B cell (primary cell): ENCODE data around the gene ICA1. TPM values are rescaled to one million over a fixed set of nuclear protein-coding genes. Genes with fewer than 3 reads are reported as not detected.
"Not testable (repeated sequence)": the region's sequence is repeated elsewhere in the genome, so short reads cannot be mapped to it uniquely, and the experiment has no call there.

ENCODE experiments used
- ATAC-seq: fragments of 200-7000 bp; cut with Tn5 transposase; one replicate; pipeline ENCODE4 v1.10.0; 2021; ENCODE audit warnings: low read depth, mild to moderate bottlenecking, moderate number of reproducible peaks, moderate library complexity
- CTCF ChIA-PET: fragments of 350-600 bp; sonication (Branson Sonifier 250); formaldehyde crosslinking; loops from one replicate; lab custom pipeline; 2021; ENCODE audit warnings: antibody characterized with exemption, inconsistent platforms; lab: Charles Lee
- POLR2A ChIA-PET: fragments of 350-600 bp; sonication (Branson Sonifier 250); formaldehyde crosslinking; loops from one replicate; lab custom pipeline; 2021; ENCODE audit warnings: antibody characterized with exemption; lab: Charles Lee
- DNase-seq: peaks from one replicate; pipeline ENCODE4 v3.0.0; 2013
- H2AFZ ChIP-seq: 2 replicates; pipeline ENCODE4 v1.6.1; 2012; ENCODE audit warnings: mild to moderate bottlenecking, low read depth, low read length; ENCODE audit not compliant: insufficient read depth, poor library complexity, severe bottlenecking
- H3K27ac ChIP-seq, 2 donors: 1 replicate in 1 of 2; 2 replicates in 1 of 2; pipeline ENCODE4 v1.5.1; 2012 to 2013; ENCODE audit warnings: low read length in 2 of 2, mild to moderate bottlenecking in 2 of 2, moderate library complexity in 1 of 2
- H3K27me3 ChIP-seq, 4 experiments: fragments of 200-600 bp in 1 of 4; sonication (generic) in 1 of 4; replicated peaks in 1 of 4; 1 replicate in 2 of 4; 2 replicates in 2 of 4; pipeline versions ENCODE4 v1.6.1 to v1.7.0; 2013 to 2016; ENCODE audit warnings: low read length in 3 of 4, mild to moderate bottlenecking in 2 of 4, mixed read lengths in 1 of 4, moderate library complexity in 1 of 4; ENCODE audit not compliant: insufficient read depth in 4 of 4, control insufficient read depth in 3 of 4; ENCODE audit errors: control extremely low read depth in 1 of 4
- H3K36me3 ChIP-seq, 2 experiments: replicated peaks in 1 of 2; 1 replicate in 1 of 2; 2 replicates in 1 of 2; pipeline versions ENCODE4 v1.6.1 to v1.7.1; 2013; ENCODE audit warnings: low read length in 1 of 2; ENCODE audit not compliant: insufficient read depth in 2 of 2, control insufficient read depth in 1 of 2; ENCODE audit errors: control extremely low read depth in 1 of 2, extremely low read depth in 1 of 2
- H3K4me1 ChIP-seq, 2 donors: fragments of 200-600 bp in 1 of 2; sonication (generic) in 1 of 2; 1 replicate in 1 of 2; 2 replicates in 1 of 2; pipeline versions ENCODE4 v1.5.1 to v1.6.1; 2013 to 2017; ENCODE audit warnings: low read length in 2 of 2; ENCODE audit not compliant: control insufficient read depth in 2 of 2, insufficient read depth in 2 of 2
- H3K4me2 ChIP-seq: replicated peaks from 2 replicates; pipeline ENCODE3; 2012; ENCODE audit warnings: mild to moderate bottlenecking, low read depth, low read length; ENCODE audit not compliant: poor library complexity, severe bottlenecking
- H3K4me3 ChIP-seq, 5 experiments: fragments of 200-600 bp in 1 of 5; sonication (generic) in 1 of 5; 1 replicate in 3 of 5; 2 replicates in 2 of 5; pipeline versions ENCODE4 v1.5.1 to v1.7.0; 2011 to 2016; ENCODE audit warnings: low read length in 4 of 5, mild to moderate bottlenecking in 4 of 5, low read depth in 2 of 5, control low read depth in 1 of 5, moderate library complexity in 1 of 5; ENCODE audit not compliant: insufficient read depth in 1 of 5; ENCODE audit errors: control extremely low read depth in 1 of 5, extremely low read depth in 1 of 5
- H3K79me2 ChIP-seq: fragments of 200-600 bp; sonication (generic); one replicate; pipeline ENCODE4 v1.6.0; 2016; ENCODE audit warnings: low read length; ENCODE audit not compliant: control insufficient read depth, insufficient read depth
- H3K9ac ChIP-seq: fragments of 200-600 bp; sonication (generic); 2 replicates; pipeline ENCODE4 v1.6.1; 2017; ENCODE audit warnings: mild to moderate bottlenecking, low read length, moderate library complexity
- H3K9me3 ChIP-seq, 3 donors: one replicate each; pipeline versions ENCODE4 v1.6.1 to v1.7.1; 2013; ENCODE audit warnings: low read length in 2 of 3; ENCODE audit not compliant: control insufficient read depth in 2 of 3, insufficient read depth in 1 of 3; ENCODE audit errors: control extremely low read depth in 1 of 3
- H4K20me1 ChIP-seq: 2 replicates; pipeline ENCODE4 v1.6.0; 2012; ENCODE audit warnings: mild to moderate bottlenecking, low read length; ENCODE audit not compliant: insufficient read depth, control insufficient read depth, poor library complexity, severe bottlenecking
- H3K27ac Mint-ChIP-seq: one replicate; pipeline ENCODE4 v1.8.0; 2021; ENCODE audit warnings: mixed read lengths
- H3K27me3 Mint-ChIP-seq: one replicate; pipeline ENCODE4 v1.8.0; 2021; ENCODE audit warnings: mixed read lengths
- H3K4me1 Mint-ChIP-seq: one replicate; pipeline ENCODE4 v1.8.0; 2021; ENCODE audit warnings: mixed read lengths
- H3K4me3 Mint-ChIP-seq: one replicate; pipeline ENCODE4 v1.8.0; 2021; ENCODE audit warnings: mixed read lengths
- H3K9me3 Mint-ChIP-seq: one replicate; pipeline ENCODE4 v1.8.0; 2022; ENCODE audit warnings: mixed read lengths; ENCODE audit not compliant: insufficient read depth
- WGBS: methylation state at CpG from one replicate; pipeline ENCODE4 v1.1.5; 2013; ENCODE audit warnings: missing lambda C conversion rate; ENCODE audit not compliant: insufficient coverage; 5-methylcytosine and 5-hydroxymethylcytosine counted together
- intact Hi-C: fragments of 100-400 bp; cut with micrococcal nuclease; formaldehyde crosslinking; loops from one replicate; pipeline ENCODE4 v1.10.0; 2022
- polyA plus RNA-seq: library from polyadenylated mRNA; depleted of rRNA; stranded (reverse); fragments of >200 nt; gene quantifications from 2 replicates; pipeline ENCODE4 v1.2.3, GENCODE V29; 2012
- small RNA-seq: library from RNA; depleted of rRNA; stranded (forward); fragments of <200 nt; gene quantifications from one replicate; pipeline ENCODE3, GENCODE V24; 2012; ENCODE audit warnings: low replicate concordance, low read depth; ENCODE audit not compliant: insufficient read length
- total RNA-seq, 2 donors: library from RNA; stranded (reverse); fragments of 120-200 nt in 1 of 2; gene quantifications; 1 replicate in 1 of 2; 2 replicates in 1 of 2; pipeline versions ENCODE4 v1.2.3 to v1.2.4, GENCODE V29; 2013 to 2022

Gene ICA1
- total and polyA plus RNA-seq, 2 donors (not counting 1 experiment from before 2014, with no cell fraction given) = 0.03 TPM; not detected in 1

DNA sequence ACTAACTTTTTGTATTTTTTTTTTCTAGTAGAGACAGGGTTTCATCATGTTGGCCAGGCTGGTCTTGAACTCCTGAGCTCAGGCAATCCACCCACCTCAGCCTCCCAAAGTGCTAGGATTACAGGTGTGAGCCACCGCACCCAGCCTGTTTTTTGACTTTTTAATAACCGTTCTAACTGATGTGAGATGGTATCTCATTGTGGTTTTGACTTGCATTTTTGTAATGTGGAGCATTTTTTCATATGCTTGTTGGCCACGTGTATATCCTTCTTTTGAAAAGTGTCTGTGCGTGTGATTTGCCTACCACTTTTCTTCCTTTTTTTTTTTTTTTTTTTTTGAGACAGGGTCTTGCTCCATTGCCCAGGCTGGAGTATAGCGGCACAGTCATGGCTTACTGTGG, 198.7 kb downstream of the ICA1 start:
- H4K20me1 ChIP-seq, H3K4me1 Mint-ChIP-seq, intact Hi-C loops, ATAC-seq, H3K27ac Mint-ChIP-seq, H3K9ac ChIP-seq, H3K4me1 ChIP-seq, POLR2A ChIA-PET, H3K27me3 ChIP-seq, H3K27ac ChIP-seq, H3K4me2 ChIP-seq, H2AFZ ChIP-seq, H3K4me3 ChIP-seq, H3K27me3 Mint-ChIP-seq, DNase-seq, H3K9me3 Mint-ChIP-seq, CTCF ChIA-PET, H3K9me3 ChIP-seq, H3K4me3 Mint-ChIP-seq: not testable (repeated sequence)
- Histone ChIP-seq H3K79me2 (peaks cover 41% of the 10 kb centered on the region), H3K36me3 (peaks cover 7 to 30% of the 10 kb centered on the region in 2 experiments)
- 100% methylated on average over 1 of the region's 5 CpGs for WGBS

Small RNA genes within 50 kb of the gene (small RNA-seq; reads per million reads assigned to genes)
- not detected for gene AC007009.1

Other genes with a start within 250 kb of the ICA1 start
- not detected in 2 replicates for gene NXPH1, start 171.4 kb upstream of the ICA1 start, total RNA-seq
- gene NXPH1, start 171.4 kb upstream of the ICA1 start, polyA plus RNA-seq = not detected in 2 replicates